OCI-LY1 (cell line): Measurements from ENCODE around the gene P3R3URF.

ENCODE experiments used
- H2AFZ ChIP-seq: fragments of 200-600 bp; sonication (generic), shearing (Covaris generic); 2 replicates; pipeline ENCODE4 v1.6.0; 2014; ENCODE audit warnings: antibody characterized with exemption, mild to moderate bottlenecking, low read length
- H3F3A ChIP-seq: fragments of 200-600 bp; sonication (generic), shearing (Covaris generic); 2 replicates; pipeline ENCODE4 v1.6.0; 2014; ENCODE audit warnings: mild to moderate bottlenecking, antibody characterized with exemption, low read length, moderate library complexity; ENCODE audit not compliant: insufficient read depth
- H3K27ac ChIP-seq: fragments of 200-600 bp; sonication (generic); 2 replicates; pipeline ENCODE4 v1.5.1; 2014; ENCODE audit warnings: low read length, mixed run types, mild to moderate bottlenecking, low read depth; ENCODE audit not compliant: poor library complexity, severe bottlenecking
- H3K27me3 ChIP-seq: fragments of 200-600 bp; sonication (generic); 2 replicates; pipeline ENCODE4 v1.6.0; 2014; ENCODE audit warnings: antibody characterized with exemption, mild to moderate bottlenecking, low read length, moderate library complexity; ENCODE audit not compliant: insufficient read depth
- H3K36me3 ChIP-seq: fragments of 200-600 bp; sonication (generic); 2 replicates; pipeline ENCODE4 v1.6.1; 2014; ENCODE audit warnings: mild to moderate bottlenecking, antibody characterized with exemption, low read length, moderate library complexity, mixed read lengths; ENCODE audit not compliant: insufficient read depth
- H3K4me1 ChIP-seq: fragments of 200-600 bp; sonication (generic); 2 replicates; pipeline ENCODE4 v1.5.1; 2014; ENCODE audit warnings: mild to moderate bottlenecking, low read length, moderate library complexity; ENCODE audit not compliant: insufficient read depth, severe bottlenecking
- H3K4me2 ChIP-seq: fragments of 200-600 bp; sonication (generic), shearing (Covaris generic); 2 replicates; pipeline ENCODE4 v1.6.1; 2014; ENCODE audit warnings: low read length
- H3K4me3 ChIP-seq: fragments of 200-600 bp; sonication (generic); 2 replicates; pipeline ENCODE4 v1.5.1; 2014; ENCODE audit warnings: low read length, low read depth, mild to moderate bottlenecking, mixed read lengths; ENCODE audit not compliant: poor library complexity, severe bottlenecking
- H3K79me2 ChIP-seq: fragments of 200-600 bp; shearing (Covaris generic); 2 replicates; pipeline ENCODE4 v1.6.1; 2016; ENCODE audit warnings: mixed run types, low read length, mixed read lengths; ENCODE audit not compliant: insufficient read depth
- H3K9ac ChIP-seq: fragments of 200-600 bp; sonication (generic), shearing (Covaris generic); 2 replicates; pipeline ENCODE4 v1.6.1; 2014; ENCODE audit warnings: mild to moderate bottlenecking, low read length, mixed read lengths
- H3K9me2 ChIP-seq: fragments of 200-600 bp; sonication (generic), shearing (Covaris generic); 2 replicates; pipeline ENCODE4 v1.6.1; 2014; ENCODE audit warnings: low read depth, mild to moderate bottlenecking, low read length, mixed read lengths
- H3K9me3 ChIP-seq: fragments of 200-600 bp; shearing (Covaris generic); 2 replicates; pipeline ENCODE4 v1.6.1; 2014; ENCODE audit warnings: low read length, mixed read lengths
- H4K20me1 ChIP-seq: fragments of 200-600 bp; sonication (generic), shearing (Covaris generic); 2 replicates; pipeline ENCODE4 v1.6.0; 2016; ENCODE audit warnings: mild to moderate bottlenecking, low read length; ENCODE audit not compliant: insufficient read depth
- EZH2 ChIP-seq: fragments of 200-600 bp; sonication (generic), shearing (Covaris generic); IDR thresholded peaks from 2 replicates; pipeline ENCODE4 v1.8.0; 2017; ENCODE audit warnings: borderline replicate concordance, mixed run types, mild to moderate bottlenecking, antibody characterized with exemption, low read length, moderate library complexity, mixed read lengths
- TF ChIP-seq, protein P1 (sequence below): fragments of 200-600 bp; sonication (generic), shearing (Covaris generic); IDR thresholded peaks from 2 replicates; pipeline ENCODE4 v1.5.1; 2017; ENCODE audit warnings: mild to moderate bottlenecking, antibody characterized with exemption, low read length, moderate library complexity, mixed read lengths

P3R3URF gene

DNA sequence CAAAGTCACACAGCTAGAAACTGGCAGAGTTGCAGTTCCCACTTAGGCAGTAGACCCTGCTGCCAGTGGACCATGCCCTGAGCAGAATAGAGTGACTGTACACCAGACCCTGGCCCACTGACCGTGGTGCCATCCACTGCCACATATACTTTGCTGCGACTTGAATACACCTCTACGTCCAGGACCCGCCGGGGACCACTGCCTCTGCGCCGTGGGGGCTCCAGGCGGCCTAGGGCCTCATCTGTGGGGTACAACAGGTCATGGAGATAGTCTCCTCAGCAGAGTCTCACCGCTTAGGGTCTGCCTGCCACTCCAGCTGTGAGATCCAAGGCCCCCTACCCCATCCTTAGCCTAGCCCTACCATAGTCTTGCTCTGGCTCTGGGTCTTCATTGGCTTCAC is 20.3 kb upstream of the P3R3URF start:
- Histone ChIP-seq H3K9me2 (no peaks in the 10 kb centered on the region), H2AFZ (no peak overlapping the region), H4K20me1 (no peaks in the 10 kb centered on the region), H3K4me2 (no peak overlapping the region), H3K79me2 (no peaks in the 10 kb centered on the region), H3K36me3 (peaks cover 15% of the 10 kb centered on the region; the same call in 1 of the 2 replicates), H3K9ac (no peak overlapping the region), H3F3A (peaks cover 4% of the 10 kb centered on the region; the same call in 1 of the 2 replicates), H3K9me3 (no peaks in the 10 kb centered on the region), H3K4me3 (no peak overlapping the region), H3K27me3 (no peaks in the 10 kb centered on the region), H3K27ac (no peak overlapping the region), H3K4me1 (peaks cover 20% of the 10 kb centered on the region)
- no peak for TF ChIP-seq EZH2
- TF ChIP-seq, protein P1, sequence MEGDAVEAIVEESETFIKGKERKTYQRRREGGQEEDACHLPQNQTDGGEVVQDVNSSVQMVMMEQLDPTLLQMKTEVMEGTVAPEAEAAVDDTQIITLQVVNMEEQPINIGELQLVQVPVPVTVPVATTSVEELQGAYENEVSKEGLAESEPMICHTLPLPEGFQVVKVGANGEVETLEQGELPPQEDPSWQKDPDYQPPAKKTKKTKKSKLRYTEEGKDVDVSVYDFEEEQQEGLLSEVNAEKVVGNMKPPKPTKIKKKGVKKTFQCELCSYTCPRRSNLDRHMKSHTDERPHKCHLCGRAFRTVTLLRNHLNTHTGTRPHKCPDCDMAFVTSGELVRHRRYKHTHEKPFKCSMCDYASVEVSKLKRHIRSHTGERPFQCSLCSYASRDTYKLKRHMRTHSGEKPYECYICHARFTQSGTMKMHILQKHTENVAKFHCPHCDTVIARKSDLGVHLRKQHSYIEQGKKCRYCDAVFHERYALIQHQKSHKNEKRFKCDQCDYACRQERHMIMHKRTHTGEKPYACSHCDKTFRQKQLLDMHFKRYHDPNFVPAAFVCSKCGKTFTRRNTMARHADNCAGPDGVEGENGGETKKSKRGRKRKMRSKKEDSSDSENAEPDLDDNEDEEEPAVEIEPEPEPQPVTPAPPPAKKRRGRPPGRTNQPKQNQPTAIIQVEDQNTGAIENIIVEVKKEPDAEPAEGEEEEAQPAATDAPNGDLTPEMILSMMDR, result no peak

DNA sequence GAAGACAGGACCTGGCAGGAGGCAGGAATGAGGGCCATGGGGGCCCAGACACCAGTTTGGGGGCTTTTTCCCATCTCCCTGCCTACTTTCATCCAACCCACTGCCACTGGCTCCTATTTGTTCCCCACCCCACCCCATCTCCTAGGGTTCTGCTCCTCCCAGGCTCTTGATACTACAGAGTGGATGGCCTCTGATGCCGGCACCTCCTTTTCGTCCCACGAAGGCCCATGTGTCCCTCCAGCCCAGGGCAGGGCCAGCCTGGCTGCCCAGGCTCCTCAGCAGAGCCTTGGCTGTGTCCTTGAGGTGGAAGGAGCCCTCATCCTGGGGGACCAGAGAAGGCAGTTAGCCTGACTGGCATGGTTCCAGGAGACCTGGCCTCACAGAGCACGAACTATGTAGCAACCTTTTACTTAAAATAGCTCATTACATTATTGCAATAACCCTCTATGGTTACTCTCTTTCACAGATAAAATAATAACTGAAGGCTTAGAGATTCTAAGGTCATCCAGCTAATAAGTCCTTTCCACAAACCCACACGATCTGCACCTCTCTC is 18.4 kb upstream of the P3R3URF start:
- Histone ChIP-seq H3F3A (peaks cover 4% of the 10 kb centered on the region; the same call in 1 of the 2 replicates), H3K27ac (no peak overlapping the region), H3K9ac (no peak overlapping the region), H3K27me3 (no peaks in the 10 kb centered on the region), H3K4me2 (no peak overlapping the region), H4K20me1 (no peaks in the 10 kb centered on the region), H3K4me3 (no peak overlapping the region), H2AFZ (no peak overlapping the region), H3K9me2 (no peaks in the 10 kb centered on the region), H3K36me3 (peaks cover 15% of the 10 kb centered on the region; the same call in 1 of the 2 replicates), H3K9me3 (no peaks in the 10 kb centered on the region), H3K4me1 (peaks cover 20% of the 10 kb centered on the region), H3K79me2 (no peaks in the 10 kb centered on the region)
- no peak for TF ChIP-seq EZH2
- TF ChIP-seq, protein P1, result no peak

DNA sequence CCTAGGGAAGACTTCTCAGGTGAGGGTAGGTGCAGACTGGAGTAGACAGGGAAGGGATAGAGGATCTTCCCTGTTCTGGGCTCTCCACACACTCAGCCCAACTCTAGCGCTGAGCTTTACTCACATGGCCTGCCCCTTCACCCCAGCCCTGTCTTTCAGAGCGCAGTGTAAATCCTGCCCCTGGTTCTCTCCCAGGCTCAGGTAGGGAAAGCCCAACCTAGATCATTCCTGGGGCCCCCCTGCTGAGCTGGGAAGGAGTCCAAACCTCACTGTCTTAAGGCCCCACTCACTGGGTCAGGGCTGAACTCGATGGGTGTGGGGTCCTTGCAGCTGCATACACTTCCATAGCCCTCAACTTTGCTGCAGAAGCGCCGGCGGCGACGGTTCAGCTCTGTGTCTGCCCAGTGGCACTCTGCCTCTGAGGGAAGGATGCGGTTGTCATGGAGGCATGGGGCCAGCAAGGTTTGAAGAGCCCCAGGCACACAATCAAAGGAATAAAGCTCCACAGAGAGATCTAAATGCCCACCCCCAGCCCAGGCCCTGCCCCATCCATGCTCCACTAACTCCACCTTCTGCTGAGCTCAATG is 17.8 kb upstream of the P3R3URF start:
- Histone ChIP-seq H3K4me1 (peaks cover 15% of the 10 kb centered on the region), H3K4me3 (no peak overlapping the region), H3K27me3 (no peaks in the 10 kb centered on the region), H3K9ac (no peak overlapping the region), H3F3A (no peaks in the 10 kb centered on the region), H3K79me2 (no peaks in the 10 kb centered on the region), H4K20me1 (no peaks in the 10 kb centered on the region), H3K9me2 (no peaks in the 10 kb centered on the region), H3K4me2 (no peak overlapping the region), H3K27ac (no peak overlapping the region), H3K36me3 (peaks cover 15% of the 10 kb centered on the region; the same call in 1 of the 2 replicates), H2AFZ (no peak overlapping the region), H3K9me3 (no peaks in the 10 kb centered on the region)
- TF ChIP-seq, protein P1, result no peak
- TF ChIP-seq EZH2, result no peak
